Keratinocyte (primary cell): Measurements from ENCODE around the gene METRNL. TPM values are rescaled to one million over a fixed set of nuclear protein-coding genes. Genes with fewer than 3 reads are reported as not detected.

Experiments
- DNase-seq: peaks from one replicate; pipeline ENCODE4 v3.0.0-alpha.2; 2011; ENCODE audit warnings: low read depth, missing footprints, low spot score
- FAIRE-seq: peaks from 2 replicates; lab custom pipeline; 2011; peaks lifted over from hg19 to GRCh38; lab: Jason Lieb, UNC
- H2AFZ ChIP-seq: 2 replicates; pipeline ENCODE4 v1.6.0; 2012; ENCODE audit warnings: low read length, control low read depth, inconsistent platforms; ENCODE audit not compliant: control insufficient read depth
- H3K27ac ChIP-seq: 2 replicates; pipeline ENCODE4 v1.5.1; 2011; ENCODE audit warnings: low read length; ENCODE audit not compliant: control insufficient read depth, insufficient read depth
- H3K27me3 ChIP-seq: 3 replicates; pipeline ENCODE4 v1.6.0; 2011; ENCODE audit warnings: low read length; ENCODE audit not compliant: control insufficient read depth, insufficient read depth; ENCODE audit errors: extremely low read depth
- H3K36me3 ChIP-seq, 2 experiments: 2 replicates in 1 of 2; 3 replicates in 1 of 2; pipeline ENCODE4 v1.5.1; 2011; ENCODE audit warnings: low read length in 2 of 2, mild to moderate bottlenecking in 1 of 2; ENCODE audit not compliant: control insufficient read depth in 2 of 2, insufficient read depth in 2 of 2; ENCODE audit errors: extremely low read depth in 1 of 2
- H3K4me1 ChIP-seq: 3 replicates; pipeline ENCODE4 v1.5.1; 2011; ENCODE audit warnings: low read length; ENCODE audit not compliant: control insufficient read depth, insufficient read depth; ENCODE audit errors: extremely low read depth
- H3K4me2 ChIP-seq: 3 replicates; pipeline ENCODE4 v1.6.0; 2011; ENCODE audit warnings: low read depth, low read length; ENCODE audit not compliant: control insufficient read depth, insufficient read depth; ENCODE audit errors: extremely low read depth
- H3K4me3 ChIP-seq, 3 experiments: fragments of 200-600 bp in 1 of 3; sonication (generic) in 1 of 3; 2 replicates in 2 of 3; 3 replicates in 1 of 3; pipeline ENCODE4 v1.5.1; 2011 to 2016; ENCODE audit warnings: low read length in 3 of 3, mild to moderate bottlenecking in 3 of 3, control low read depth in 2 of 3, inconsistent platforms in 1 of 3, low read depth in 1 of 3, mixed read lengths in 1 of 3, mixed run types in 1 of 3, moderate library complexity in 1 of 3; ENCODE audit not compliant: control insufficient read depth in 2 of 3, insufficient read depth in 2 of 3; ENCODE audit errors: extremely low read depth in 1 of 3
- H3K79me2 ChIP-seq: 2 replicates; pipeline ENCODE4 v1.6.0; 2012; ENCODE audit warnings: low read length; ENCODE audit not compliant: control insufficient read depth, insufficient read depth
- H3K9ac ChIP-seq: 3 replicates; pipeline ENCODE4 v1.6.0; 2011; ENCODE audit warnings: low read length; ENCODE audit not compliant: control insufficient read depth, insufficient read depth; ENCODE audit errors: extremely low read depth
- H3K9me1 ChIP-seq: 3 replicates; pipeline ENCODE4 v1.6.0; 2011; ENCODE audit warnings: low read length; ENCODE audit not compliant: control insufficient read depth, insufficient read depth; ENCODE audit errors: extremely low read depth
- H3K9me3 ChIP-seq: 2 replicates; pipeline ENCODE4 v1.5.1; 2012; ENCODE audit warnings: low read depth, low read length; ENCODE audit not compliant: control insufficient read depth
- H4K20me1 ChIP-seq: 3 replicates; pipeline ENCODE4 v1.6.0; 2011; ENCODE audit warnings: low read length; ENCODE audit not compliant: control insufficient read depth, insufficient read depth; ENCODE audit errors: extremely low read depth
- EZH2 ChIP-seq: IDR thresholded peaks from one replicate; pipeline ENCODE4 v1.6.1; 2012; ENCODE audit warnings: inconsistent platforms, mild to moderate bottlenecking, low read length, moderate library complexity
- dilution Hi-C: fragments of 300-500 bp; cut with MboI; formaldehyde crosslinking; loops from one replicate; pipeline ENCODE4 v1.7.0; 2020; ENCODE audit warnings: low sequenced_read_pairs; ENCODE audit not compliant: extremely low pct_ligation_motif_present
- polyA plus RNA-seq, 5 experiments: library from polyadenylated mRNA; depleted of rRNA in 3 of 5; stranded (reverse) in 3 of 5; stranded (forward) in 1 of 5; unstranded in 1 of 5; fragments of >200 nt; gene quantifications; 1 replicate in 1 of 5; 2 replicates in 3 of 5; 3 replicates in 1 of 5; pipeline versions ENCODE4 v1.2.1 to v1.2.3, GENCODE V29; 2011 to 2012; ENCODE audit warnings: missing spikeins in 2 of 5, low read depth in 1 of 5, low replicate concordance in 1 of 5
- TF ChIP-seq, protein P1 (sequence below), 3 experiments: IDR thresholded peaks in 1 of 3; conservative IDR thresholded peaks in 1 of 3; optimal IDR thresholded peaks in 1 of 3; 2 replicates in 2 of 3; 3 replicates in 1 of 3; pipeline versions ENCODE3 to v1.5.1; 2011; ENCODE audit warnings: low read length in 3 of 3, mild to moderate bottlenecking in 3 of 3, moderate library complexity in 2 of 3, control low read depth in 1 of 3, inconsistent platforms in 1 of 3; ENCODE audit not compliant: insufficient read depth in 2 of 3; ENCODE audit errors: extremely low read depth in 1 of 3

The METRNL gene
- polyA plus RNA-seq, 1 donor (not counting 4 experiments of a cell fraction or from before 2014, with no cell fraction given) = 3.1 TPM

- Histone ChIP-seq H4K20me1 (no peaks in the 10 kb centered on the region), H3K27ac (peak overlapping the region; percentile 20), H3K9ac (peak overlapping the region; percentile 68)
These were observed 28.6 kb upstream of the METRNL start for GRCh38 chr17:83050651-83051395.

GRCh38 chr17:83051396-83052240 lies 27.8 kb upstream of the METRNL start:
- H3K4me1 ChIP-seq = peaks cover 5% of the 10 kb centered on the region

More at GRCh38 chr17:83050651-83051395, 28.6 kb upstream of the METRNL start:
- no peak for FAIRE-seq
- DNase-seq = no peak
- no peaks in the 10 kb centered on the region for H3K9me1 ChIP-seq
- H3K27me3 ChIP-seq = no peaks in the 10 kb centered on the region
- no peak for TF ChIP-seq EZH2
- TF ChIP-seq, protein P1, sequence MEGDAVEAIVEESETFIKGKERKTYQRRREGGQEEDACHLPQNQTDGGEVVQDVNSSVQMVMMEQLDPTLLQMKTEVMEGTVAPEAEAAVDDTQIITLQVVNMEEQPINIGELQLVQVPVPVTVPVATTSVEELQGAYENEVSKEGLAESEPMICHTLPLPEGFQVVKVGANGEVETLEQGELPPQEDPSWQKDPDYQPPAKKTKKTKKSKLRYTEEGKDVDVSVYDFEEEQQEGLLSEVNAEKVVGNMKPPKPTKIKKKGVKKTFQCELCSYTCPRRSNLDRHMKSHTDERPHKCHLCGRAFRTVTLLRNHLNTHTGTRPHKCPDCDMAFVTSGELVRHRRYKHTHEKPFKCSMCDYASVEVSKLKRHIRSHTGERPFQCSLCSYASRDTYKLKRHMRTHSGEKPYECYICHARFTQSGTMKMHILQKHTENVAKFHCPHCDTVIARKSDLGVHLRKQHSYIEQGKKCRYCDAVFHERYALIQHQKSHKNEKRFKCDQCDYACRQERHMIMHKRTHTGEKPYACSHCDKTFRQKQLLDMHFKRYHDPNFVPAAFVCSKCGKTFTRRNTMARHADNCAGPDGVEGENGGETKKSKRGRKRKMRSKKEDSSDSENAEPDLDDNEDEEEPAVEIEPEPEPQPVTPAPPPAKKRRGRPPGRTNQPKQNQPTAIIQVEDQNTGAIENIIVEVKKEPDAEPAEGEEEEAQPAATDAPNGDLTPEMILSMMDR (optimal IDR thresholded peaks at IDR 0.05 in 1 of 3, IDR thresholded peaks at IDR 0.05 in 1 of 3, conservative IDR thresholded peaks at IDR 0.05 in 1 of 3; ENCODE audit: extremely low read depth in 1 of 3, insufficient read depth in 2 of 3, low read length in 3 of 3) = no peak
- H2AFZ ChIP-seq = peak overlapping the region; percentile 91
- no peaks in the 10 kb centered on the region for H3K79me2 ChIP-seq
- peaks cover 0 to 4% of the 10 kb centered on the region in 2 experiments for H3K36me3 ChIP-seq
- peak overlapping the region; percentile 91 for H3K4me2 ChIP-seq
- H3K4me1 ChIP-seq = peaks cover 5% of the 10 kb centered on the region
- H3K4me3 ChIP-seq = peak overlapping the region; percentile 72 to 75 (median 74)
- dilution Hi-C loops = no loop called here
- H3K9me3 ChIP-seq = no peaks in the 10 kb centered on the region

More at GRCh38 chr17:83051396-83052240, 27.8 kb upstream of the METRNL start:
- peak overlapping the region; percentile 20 for H3K27ac ChIP-seq
- no peaks in the 10 kb centered on the region for H3K9me3 ChIP-seq
- H2AFZ ChIP-seq = peak overlapping the region; percentile 93
- no peak for FAIRE-seq
- peak overlapping the region; percentile 72 to 75 (median 74) for H3K4me3 ChIP-seq
- TF ChIP-seq EZH2 = no peak
- TF ChIP-seq, protein P1 (optimal IDR thresholded peaks at IDR 0.05 in 1 of 3, IDR thresholded peaks at IDR 0.05 in 1 of 3, conservative IDR thresholded peaks at IDR 0.05 in 1 of 3; ENCODE audit: extremely low read depth in 1 of 3, insufficient read depth in 2 of 3, low read length in 3 of 3) = peak in 1 of 3 experiments; percentile 18
- no peaks in the 10 kb centered on the region for H3K79me2 ChIP-seq
- H3K27me3 ChIP-seq = no peaks in the 10 kb centered on the region
- H3K9ac ChIP-seq = peak overlapping the region; percentile 68
- dilution Hi-C loops = no loop called here
- H3K36me3 ChIP-seq = peaks cover 0 to 3% of the 10 kb centered on the region in 2 experiments
- DNase-seq = peak; percentile 81
- no peaks in the 10 kb centered on the region for H4K20me1 ChIP-seq
- H3K4me2 ChIP-seq = peak overlapping the region; percentile 91
- H3K9me1 ChIP-seq = no peaks in the 10 kb centered on the region
